ENCODE data around the gene CBX2. TPM values are rescaled to one million over a fixed set of nuclear protein-coding genes. Genes with fewer than 3 reads are reported as not detected.

The CBX2 gene
- total RNA-seq, 3 donors from 2014 or later (not counting 1 experiment from before 2014, with no cell fraction given) = 0.18 to 1.3 TPM; not detected in 1

GRCh38 chr17:79806863-79807720, 29.1 kb downstream of the CBX2 start:
- intact Hi-C loops (cut with micrococcal nuclease) = loop anchor here (5.0 kb wide), 1 partner anchor 1705 kb away; the partner anchor contains the start of gene ACTG1
- Mint-ChIP-seq H3K4me3 (no peak overlapping the region), H3K27ac (no peak overlapping the region), H3K4me1 (peaks cover 17 to 35% of the 10 kb centered on the region in 2 donors), H3K27me3 (ENCODE audit: low read depth in 2 of 2) (peaks cover 58 to 60% of the 10 kb centered on the region in 2 donors), H3K36me3 (peaks cover 6% of the 10 kb centered on the region), H3K9me3 (no peaks in the 10 kb centered on the region)
- H3K27me3 ChIP-seq (ENCODE audit: control insufficient read depth, insufficient read depth, low read length) = peaks cover 90% of the 10 kb centered on the region
- DNase-seq (no peak), ATAC-seq (no peak)
- peaks cover 12% of the 10 kb centered on the region for H3K9me3 ChIP-seq (ENCODE audit: control insufficient read depth, insufficient read depth, low read length)
- TF ChIP-seq CTCF (IDR thresholded peaks at IDR 0.05) = no peak
- peaks cover 52% of the 10 kb centered on the region for H3K4me1 ChIP-seq (ENCODE audit: control insufficient read depth, insufficient read depth, low read length)
- no peak overlapping the region for H3K4me3 ChIP-seq (ENCODE audit: low read length)
- no peaks in the 10 kb centered on the region for H3K36me3 ChIP-seq (ENCODE audit: control insufficient read depth, insufficient read depth, low read length)
- 29% methylated on average over 13 of the region's 13 CpGs for WGBS (ENCODE audit: insufficient coverage)
- H3K27ac ChIP-seq (ENCODE audit: low read length) = no peak overlapping the region

GRCh38 chr17:79808763-79809529, 31.0 kb downstream of the CBX2 start:
- Histone ChIP-seq H3K4me3 (ENCODE audit: low read length) (no peak overlapping the region), H3K27ac (ENCODE audit: low read length) (no peak overlapping the region), H3K4me1 (ENCODE audit: control insufficient read depth, insufficient read depth, low read length) (peaks cover 47% of the 10 kb centered on the region), H3K36me3 (ENCODE audit: control insufficient read depth, insufficient read depth, low read length) (no peaks in the 10 kb centered on the region), H3K9me3 (ENCODE audit: control insufficient read depth, insufficient read depth, low read length) (no peaks in the 10 kb centered on the region), H3K27me3 (ENCODE audit: control insufficient read depth, insufficient read depth, low read length) (peaks cover 84% of the 10 kb centered on the region)
- H3K9me3 Mint-ChIP-seq = no peaks in the 10 kb centered on the region
- DNase-seq (peak in 1 of 2 donors; percentile 65), ATAC-seq (no peak)
- WGBS (ENCODE audit: insufficient coverage) = 22% methylated on average over 20 of the region's 20 CpGs
- intact Hi-C loops (cut with micrococcal nuclease) = loop anchor here (5.0 kb wide), 1 partner anchor 1703 kb away; the partner anchor contains the start of gene ACTG1
- no peak for TF ChIP-seq CTCF (IDR thresholded peaks at IDR 0.05)
- H3K4me1 Mint-ChIP-seq = peaks cover 19 to 32% of the 10 kb centered on the region in 2 donors
- H3K27me3 Mint-ChIP-seq (ENCODE audit: low read depth in 2 of 2) = peaks cover 57 to 60% of the 10 kb centered on the region in 2 donors
- H3K4me3 Mint-ChIP-seq = peak overlapping the region; percentile 35
- no peak overlapping the region for H3K27ac Mint-ChIP-seq
- peaks cover 6% of the 10 kb centered on the region for H3K36me3 Mint-ChIP-seq

GRCh38 chr17:79809530-79810129, 31.7 kb downstream of the CBX2 start:
- H3K36me3 Mint-ChIP-seq = peaks cover 1% of the 10 kb centered on the region
- H3K27ac Mint-ChIP-seq = no peak overlapping the region
- H3K4me1 ChIP-seq (ENCODE audit: control insufficient read depth, insufficient read depth, low read length) = peaks cover 48% of the 10 kb centered on the region
- H3K9me3 Mint-ChIP-seq = no peaks in the 10 kb centered on the region
- no peak for TF ChIP-seq CTCF (IDR thresholded peaks at IDR 0.05)
- peaks cover 57 to 62% of the 10 kb centered on the region in 2 donors for H3K27me3 Mint-ChIP-seq (ENCODE audit: low read depth in 2 of 2)
- 4% methylated on average over 37 of the region's 40 CpGs for WGBS (ENCODE audit: insufficient coverage)
- H3K27me3 ChIP-seq (ENCODE audit: control insufficient read depth, insufficient read depth, low read length) = peaks cover 85% of the 10 kb centered on the region
- no peak overlapping the region for H3K27ac ChIP-seq (ENCODE audit: low read length)
- H3K4me3 ChIP-seq (ENCODE audit: low read length) = no peak overlapping the region
- peaks cover 14 to 33% of the 10 kb centered on the region in 2 donors for H3K4me1 Mint-ChIP-seq
- no peaks in the 10 kb centered on the region for H3K36me3 ChIP-seq (ENCODE audit: control insufficient read depth, insufficient read depth, low read length)
- no peak overlapping the region for H3K4me3 Mint-ChIP-seq
- ATAC-seq (no peak), DNase-seq (no peak)
- H3K9me3 ChIP-seq (ENCODE audit: control insufficient read depth, insufficient read depth, low read length) = no peaks in the 10 kb centered on the region
- intact Hi-C loops (cut with micrococcal nuclease) = loop anchor here (2.0 to 5.0 kb wide), 2 partner anchors 13 to 1703 kb away; partner anchors contain the start of genes ACTG1 and CBX8
